Measurements from ENCODE around the gene THSD7A.

The THSD7A gene

GRCh38 chr7:11698384-11698871, 133.6 kb downstream of the THSD7A start:
- no peaks in the 10 kb centered on the region for H3K36me3 ChIP-seq
- no peaks in the 10 kb centered on the region for H3K27me3 ChIP-seq (ENCODE audit: insufficient read depth, low read depth, severe bottlenecking)
- DNase-seq: no peak
- H3K27ac ChIP-seq: no peak overlapping the region
- no peak overlapping the region for H3K4me3 ChIP-seq (ENCODE audit: low read depth, low read length)
- TF ChIP-seq, protein P1, sequence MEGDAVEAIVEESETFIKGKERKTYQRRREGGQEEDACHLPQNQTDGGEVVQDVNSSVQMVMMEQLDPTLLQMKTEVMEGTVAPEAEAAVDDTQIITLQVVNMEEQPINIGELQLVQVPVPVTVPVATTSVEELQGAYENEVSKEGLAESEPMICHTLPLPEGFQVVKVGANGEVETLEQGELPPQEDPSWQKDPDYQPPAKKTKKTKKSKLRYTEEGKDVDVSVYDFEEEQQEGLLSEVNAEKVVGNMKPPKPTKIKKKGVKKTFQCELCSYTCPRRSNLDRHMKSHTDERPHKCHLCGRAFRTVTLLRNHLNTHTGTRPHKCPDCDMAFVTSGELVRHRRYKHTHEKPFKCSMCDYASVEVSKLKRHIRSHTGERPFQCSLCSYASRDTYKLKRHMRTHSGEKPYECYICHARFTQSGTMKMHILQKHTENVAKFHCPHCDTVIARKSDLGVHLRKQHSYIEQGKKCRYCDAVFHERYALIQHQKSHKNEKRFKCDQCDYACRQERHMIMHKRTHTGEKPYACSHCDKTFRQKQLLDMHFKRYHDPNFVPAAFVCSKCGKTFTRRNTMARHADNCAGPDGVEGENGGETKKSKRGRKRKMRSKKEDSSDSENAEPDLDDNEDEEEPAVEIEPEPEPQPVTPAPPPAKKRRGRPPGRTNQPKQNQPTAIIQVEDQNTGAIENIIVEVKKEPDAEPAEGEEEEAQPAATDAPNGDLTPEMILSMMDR (IDR thresholded peaks at IDR 0.05; ENCODE audit: low read depth, low read length): no peak
- H3K9me3 ChIP-seq (ENCODE audit: severe bottlenecking): no peaks in the 10 kb centered on the region

DNA sequence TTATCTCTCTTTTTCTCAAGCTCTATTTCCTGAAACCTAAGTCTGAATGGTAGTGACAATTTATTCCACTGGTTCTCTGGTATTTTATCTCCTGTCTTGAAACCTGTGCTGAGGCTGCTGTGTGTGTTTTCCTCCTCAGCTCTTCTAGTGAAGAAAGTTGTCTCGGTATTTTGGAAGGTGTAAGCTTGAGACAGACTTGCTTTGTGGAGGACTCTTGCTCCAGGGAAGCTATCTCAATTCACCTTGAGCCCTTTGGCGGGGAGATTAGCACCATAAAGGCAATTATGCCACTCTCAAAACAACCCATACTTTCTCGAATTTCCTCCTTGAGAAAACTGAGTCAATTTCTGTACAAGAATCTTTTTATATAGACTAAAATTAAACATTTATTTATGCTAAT, 141.6 kb downstream of the THSD7A start:
- Histone ChIP-seq H3K27me3 (ENCODE audit: insufficient read depth, low read depth, severe bottlenecking) (no peaks in the 10 kb centered on the region), H3K27ac (no peak overlapping the region), H3K4me3 (ENCODE audit: low read depth, low read length) (no peak overlapping the region), H3K36me3 (no peaks in the 10 kb centered on the region), H3K9me3 (ENCODE audit: severe bottlenecking) (no peaks in the 10 kb centered on the region)
- DNase-seq: no peak
- TF ChIP-seq, protein P1 (IDR thresholded peaks at IDR 0.05; ENCODE audit: low read depth, low read length): no peak

- TF ChIP-seq, protein P1 (IDR thresholded peaks at IDR 0.05; ENCODE audit: low read depth, low read length): no peak
- no peaks in the 10 kb centered on the region for H3K36me3 ChIP-seq
- no peaks in the 10 kb centered on the region for H3K9me3 ChIP-seq (ENCODE audit: severe bottlenecking)
- H3K4me3 ChIP-seq (ENCODE audit: low read depth, low read length): no peak overlapping the region
- no peaks in the 10 kb centered on the region for H3K27me3 ChIP-seq (ENCODE audit: insufficient read depth, low read depth, severe bottlenecking)
- no peak overlapping the region for H3K27ac ChIP-seq
- DNase-seq: no peak
Observed at GRCh38 chr7:11689096-11689495, 142.9 kb downstream of the THSD7A start.

GRCh38 chr7:11681461-11681860, 150.5 kb downstream of the THSD7A start:
- no peak for DNase-seq
- no peak overlapping the region for H3K27ac ChIP-seq
- H3K9me3 ChIP-seq (ENCODE audit: severe bottlenecking): no peaks in the 10 kb centered on the region
- TF ChIP-seq, protein P1 (IDR thresholded peaks at IDR 0.05; ENCODE audit: low read depth, low read length): no peak
- H3K27me3 ChIP-seq (ENCODE audit: insufficient read depth, low read depth, severe bottlenecking): no peaks in the 10 kb centered on the region
- H3K4me3 ChIP-seq (ENCODE audit: low read depth, low read length): no peak overlapping the region
- no peaks in the 10 kb centered on the region for H3K36me3 ChIP-seq

DNA sequence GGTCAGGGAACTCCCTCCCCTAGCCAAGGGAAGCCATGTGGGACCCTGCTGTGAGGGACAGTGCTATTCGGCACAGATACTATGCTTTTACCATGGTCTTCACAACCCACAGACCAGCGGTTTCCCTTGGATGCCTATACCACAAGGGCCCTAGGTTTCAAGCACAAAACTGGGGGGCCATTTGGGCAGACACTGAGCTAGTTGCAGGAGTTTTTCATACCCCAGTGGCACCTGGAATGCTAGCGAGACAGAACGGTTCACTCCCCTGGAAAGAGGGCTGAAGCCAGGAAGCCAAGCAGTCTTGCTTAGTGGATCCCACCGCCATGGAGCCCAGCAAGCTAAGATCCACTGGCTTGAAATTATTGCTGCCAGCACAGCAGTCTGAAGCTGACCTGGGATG, 156.8 kb downstream of the THSD7A start:
- Histone ChIP-seq H3K36me3 (no peaks in the 10 kb centered on the region), H3K27me3 (ENCODE audit: insufficient read depth, low read depth, severe bottlenecking) (no peaks in the 10 kb centered on the region), H3K4me3 (ENCODE audit: low read depth, low read length) (no peak overlapping the region), H3K27ac (no peak overlapping the region), H3K9me3 (ENCODE audit: severe bottlenecking) (no peaks in the 10 kb centered on the region)
- no peak for DNase-seq
- TF ChIP-seq, protein P1 (IDR thresholded peaks at IDR 0.05; ENCODE audit: low read depth, low read length): no peak

GRCh38 chr7:11668727-11669126, 163.3 kb downstream of the THSD7A start:
- DNase-seq: no peak
- Histone ChIP-seq H3K9me3 (ENCODE audit: severe bottlenecking) (no peaks in the 10 kb centered on the region), H3K27ac (no peak overlapping the region), H3K27me3 (ENCODE audit: insufficient read depth, low read depth, severe bottlenecking) (no peaks in the 10 kb centered on the region), H3K36me3 (no peaks in the 10 kb centered on the region), H3K4me3 (ENCODE audit: low read depth, low read length) (no peak overlapping the region)
- TF ChIP-seq, protein P1 (IDR thresholded peaks at IDR 0.05; ENCODE audit: low read depth, low read length): no peak

All from WERI-Rb-1 (cell line).